HG03469 (cell line): ENCODE results near the gene GPR162.

Source experiments
- ATAC-seq: cut with Tn5 transposase; IDR thresholded peaks from one replicate; pipeline ENCODE4 v1.9.1; 2021; ENCODE audit warnings: mild to moderate bottlenecking, moderate library complexity, moderate number of reproducible peaks; ENCODE audit not compliant: unreplicated experiment

GPR162 gene

GRCh38 chr12:6786416-6787094, 35.1 kb upstream of the GPR162 start:
- no peak for ATAC-seq

- ATAC-seq: no peak
Observed at GRCh38 chr12:6787309-6787708, 34.3 kb upstream of the GPR162 start.

- no peak for ATAC-seq
Observed at GRCh38 chr12:6788972-6789924, 32.4 kb upstream of the GPR162 start, which contains the start of gene CD4. Gene CD4, plus strand, starts transcription at chr12:6789528. Its CDS starts 10,611 bp downstream, at chr12:6800139.

- ATAC-seq: no peak
Observed at GRCh38 chr12:6790496-6791150, 31.0 kb upstream of the GPR162 start.

GRCh38 chr12:6791931-6792520, 29.6 kb upstream of the GPR162 start:
- no peak for ATAC-seq

GRCh38 chr12:6792522-6793201, 29.0 kb upstream of the GPR162 start:
- no peak for ATAC-seq

GRCh38 chr12:6795088-6795487, 26.5 kb upstream of the GPR162 start:
- no peak for ATAC-seq

- no peak for ATAC-seq
Observed at GRCh38 chr12:6796576-6796975, 25.0 kb upstream of the GPR162 start.

GRCh38 chr12:6799147-6799546, 22.5 kb upstream of the GPR162 start:
- ATAC-seq: no peak

- ATAC-seq: no peak
Observed at GRCh38 chr12:6807170-6807569, 14.5 kb upstream of the GPR162 start.

GRCh38 chr12:6809056-6809455, 12.6 kb upstream of the GPR162 start:
- no peak for ATAC-seq

- ATAC-seq: no peak
Observed at GRCh38 chr12:6810758-6811157, 10.9 kb upstream of the GPR162 start.

- no peak for ATAC-seq
Observed at GRCh38 chr12:6813363-6813762, 8.3 kb upstream of the GPR162 start.

- no peak for ATAC-seq
Observed at GRCh38 chr12:6816598-6816997, 5.0 kb upstream of the GPR162 start.

- no peak for ATAC-seq
Observed at GRCh38 chr12:6817098-6817497, 4.5 kb upstream of the GPR162 start.

GRCh38 chr12:6817662-6818157, 3.9 kb upstream of the GPR162 start:
- ATAC-seq: no peak

GRCh38 chr12:6818222-6818621, 3.4 kb upstream of the GPR162 start:
- ATAC-seq: no peak

- ATAC-seq: no peak
Observed at GRCh38 chr12:6818645-6819044, 3.0 kb upstream of the GPR162 start.

- ATAC-seq: no peak
Observed at GRCh38 chr12:6819106-6820030, 2.3 kb upstream of the GPR162 start.
